ENCODE measurements around the gene SKP1.
"Not testable (repeated sequence)": the region's sequence is repeated elsewhere in the genome, so short reads cannot be mapped to it uniquely, and the experiment has no call there.

GRCh38 chr5:134152173-134152832, 24.4 kb downstream of the SKP1 start:
- TF ChIP-seq RCOR1 (conservative IDR thresholded peaks at IDR 0.05; ENCODE audit: low read depth, low read length); POLR2A (IDR thresholded peaks at IDR 0.05; ENCODE audit: low read depth, low read length); RFX5 (IDR thresholded peaks at IDR 0.05; ENCODE audit: low read depth, low read length); BCL11A (IDR thresholded peaks at IDR 0.05; ENCODE audit: low read depth, low read length); TCF7 (IDR thresholded peaks at IDR 0.05; ENCODE audit: borderline replicate concordance); CHD2 (IDR thresholded peaks at IDR 0.05; ENCODE audit: borderline replicate concordance, low read depth, low read length); GABPA (IDR thresholded peaks at IDR 0.05; ENCODE audit: low read depth): not testable (repeated sequence)
- TF ChIP-seq, protein P1, sequence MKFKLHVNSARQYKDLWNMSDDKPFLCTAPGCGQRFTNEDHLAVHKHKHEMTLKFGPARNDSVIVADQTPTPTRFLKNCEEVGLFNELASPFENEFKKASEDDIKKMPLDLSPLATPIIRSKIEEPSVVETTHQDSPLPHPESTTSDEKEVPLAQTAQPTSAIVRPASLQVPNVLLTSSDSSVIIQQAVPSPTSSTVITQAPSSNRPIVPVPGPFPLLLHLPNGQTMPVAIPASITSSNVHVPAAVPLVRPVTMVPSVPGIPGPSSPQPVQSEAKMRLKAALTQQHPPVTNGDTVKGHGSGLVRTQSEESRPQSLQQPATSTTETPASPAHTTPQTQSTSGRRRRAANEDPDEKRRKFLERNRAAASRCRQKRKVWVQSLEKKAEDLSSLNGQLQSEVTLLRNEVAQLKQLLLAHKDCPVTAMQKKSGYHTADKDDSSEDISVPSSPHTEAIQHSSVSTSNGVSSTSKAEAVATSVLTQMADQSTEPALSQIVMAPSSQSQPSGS (IDR thresholded peaks at IDR 0.05; ENCODE audit: low read length), result not testable (repeated sequence)
- TF ChIP-seq, protein P2, sequence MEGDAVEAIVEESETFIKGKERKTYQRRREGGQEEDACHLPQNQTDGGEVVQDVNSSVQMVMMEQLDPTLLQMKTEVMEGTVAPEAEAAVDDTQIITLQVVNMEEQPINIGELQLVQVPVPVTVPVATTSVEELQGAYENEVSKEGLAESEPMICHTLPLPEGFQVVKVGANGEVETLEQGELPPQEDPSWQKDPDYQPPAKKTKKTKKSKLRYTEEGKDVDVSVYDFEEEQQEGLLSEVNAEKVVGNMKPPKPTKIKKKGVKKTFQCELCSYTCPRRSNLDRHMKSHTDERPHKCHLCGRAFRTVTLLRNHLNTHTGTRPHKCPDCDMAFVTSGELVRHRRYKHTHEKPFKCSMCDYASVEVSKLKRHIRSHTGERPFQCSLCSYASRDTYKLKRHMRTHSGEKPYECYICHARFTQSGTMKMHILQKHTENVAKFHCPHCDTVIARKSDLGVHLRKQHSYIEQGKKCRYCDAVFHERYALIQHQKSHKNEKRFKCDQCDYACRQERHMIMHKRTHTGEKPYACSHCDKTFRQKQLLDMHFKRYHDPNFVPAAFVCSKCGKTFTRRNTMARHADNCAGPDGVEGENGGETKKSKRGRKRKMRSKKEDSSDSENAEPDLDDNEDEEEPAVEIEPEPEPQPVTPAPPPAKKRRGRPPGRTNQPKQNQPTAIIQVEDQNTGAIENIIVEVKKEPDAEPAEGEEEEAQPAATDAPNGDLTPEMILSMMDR (IDR thresholded peaks at IDR 0.05 in 2 of 3, conservative IDR thresholded peaks at IDR 0.05 in 1 of 3; ENCODE audit: control insufficient read depth in 2 of 3, extremely low read depth in 1 of 3, insufficient read depth in 1 of 3, low read depth in 3 of 3, low read length in 3 of 3), result not testable (repeated sequence)

Measured in GM12878 (cell line).